Measurements from ENCODE around the gene BBX.

BBX gene

GRCh38 chr3:107757140-107757539 is 234.4 kb downstream of the BBX start:
- DNase-seq, result no peak

GRCh38 chr3:107760144-107760543 is 237.4 kb downstream of the BBX start:
- DNase-seq, result no peak

- DNase-seq, result no peak
Observed at GRCh38 chr3:107761391-107761790, 238.6 kb downstream of the BBX start.

GRCh38 chr3:107765524-107765923 is 242.8 kb downstream of the BBX start:
- DNase-seq, result no peak

- no peak for DNase-seq
Observed at GRCh38 chr3:107767897-107768605, 245.3 kb downstream of the BBX start.

- DNase-seq, result no peak
Observed at GRCh38 chr3:107769882-107770281, 247.1 kb downstream of the BBX start.

GRCh38 chr3:107772016-107772415 is 249.3 kb downstream of the BBX start:
- DNase-seq, result no peak

- DNase-seq, result no peak
Observed at GRCh38 chr3:107775974-107776373, 253.2 kb downstream of the BBX start.

GRCh38 chr3:107781253-107781652 is 258.5 kb downstream of the BBX start:
- no peak for DNase-seq

GRCh38 chr3:107782054-107782453 is 259.3 kb downstream of the BBX start:
- no peak for DNase-seq

- no peak for DNase-seq
Observed at GRCh38 chr3:107790612-107791011, 267.9 kb downstream of the BBX start.

GRCh38 chr3:107791027-107791426 is 268.3 kb downstream of the BBX start:
- DNase-seq, result no peak

- no peak for DNase-seq
Observed at GRCh38 chr3:107791450-107791849, 268.7 kb downstream of the BBX start.

- no peak for DNase-seq
Observed at GRCh38 chr3:107794664-107795443, 272.1 kb downstream of the BBX start.

- DNase-seq, result no peak
Observed at GRCh38 chr3:107795514-107796094, 272.8 kb downstream of the BBX start.

GRCh38 chr3:107796791-107797190 is 274.0 kb downstream of the BBX start:
- DNase-seq, result no peak

- DNase-seq, result no peak
Observed at GRCh38 chr3:107797586-107797985, 274.8 kb downstream of the BBX start.

GRCh38 chr3:107798381-107798780 is 275.6 kb downstream of the BBX start:
- DNase-seq, result no peak

- no peak for DNase-seq
Observed at GRCh38 chr3:107800710-107801109, 277.9 kb downstream of the BBX start.

- no peak for DNase-seq
Observed at GRCh38 chr3:107803170-107803569, 280.4 kb downstream of the BBX start.

- DNase-seq, result no peak
Observed at GRCh38 chr3:107806021-107806420, 283.3 kb downstream of the BBX start.

- DNase-seq, result no peak
Observed at GRCh38 chr3:107806536-107806935, 283.8 kb downstream of the BBX start.

- no peak for DNase-seq
Observed at GRCh38 chr3:107810171-107811071, 287.7 kb downstream of the BBX start.
